ENCODE data around the gene ETV3. TPM values are rescaled to one million over a fixed set of nuclear protein-coding genes. Genes with fewer than 3 reads are reported as not detected.

Gene ETV3
- total and polyA plus RNA-seq, 3 experiments from 2014 or later, result 10.0 to 26.4 (median 24.8) TPM

GRCh38 chr1:157114183-157115121 is 23.7 kb downstream of the ETV3 start:
- H3K36me3 ChIP-seq (ENCODE audit: insufficient read depth, low read length), result no peaks in the 10 kb centered on the region
- no peak overlapping the region for H3K4me3 ChIP-seq (ENCODE audit: low read length)
- H3K27ac ChIP-seq (ENCODE audit: low read depth, low read length), result no peak overlapping the region
- no peak for DNase-seq
- H3K4me1 ChIP-seq (ENCODE audit: insufficient read depth, low read length), result no peaks in the 10 kb centered on the region
- Mint-ChIP-seq H3K36me3 (peaks cover 0 to 1% (median 0%) of the 10 kb centered on the region in 3 donors), H3K4me1 (peaks cover 0 to 4% (median 0%) of the 10 kb centered on the region in 3 donors), H3K9me3 (peaks cover 0 to 2% (median 0%) of the 10 kb centered on the region in 5 donors), H3K27me3 (peaks cover 11 to 24% of the 10 kb centered on the region in 2 donors), H3K27ac (peak overlapping the region in 1 of 8 donors; percentile 17), H3K4me3 (no peak overlapping the region)
- POLR2A ChIA-PET, result no interaction called here
- H3K9me3 ChIP-seq (ENCODE audit: low read length), result no peaks in the 10 kb centered on the region
- CTCF ChIA-PET, result interaction anchor here (1.9 to 2.0 kb wide), 2 partner anchors 20 to 42 kb away, joined by 4 read pairs; no protein-coding TSS in a partner anchor
- H3K27me3 ChIP-seq (ENCODE audit: insufficient read depth, low read length, poor library complexity, severe bottlenecking), result no peaks in the 10 kb centered on the region

GRCh38 chr1:157113631-157114030 is 24.6 kb downstream of the ETV3 start:
- CTCF ChIA-PET, result interaction anchor here (1.9 to 2.0 kb wide), 2 partner anchors 21 to 43 kb away, joined by 4 read pairs; no protein-coding TSS in a partner anchor
- no peak overlapping the region for H3K4me3 ChIP-seq (ENCODE audit: low read length)
- POLR2A ChIA-PET, result no interaction called here
- peaks cover 0 to 1% (median 0%) of the 10 kb centered on the region in 3 donors for H3K36me3 Mint-ChIP-seq
- H3K27me3 Mint-ChIP-seq, result peaks cover 18 to 31% of the 10 kb centered on the region in 2 donors
- no peaks in the 10 kb centered on the region for H3K36me3 ChIP-seq (ENCODE audit: insufficient read depth, low read length)
- no peaks in the 10 kb centered on the region for H3K4me1 ChIP-seq (ENCODE audit: insufficient read depth, low read length)
- DNase-seq, result no peak
- no peaks in the 10 kb centered on the region for H3K9me3 ChIP-seq (ENCODE audit: low read length)
- peaks cover 0 to 4% (median 0%) of the 10 kb centered on the region in 3 donors for H3K4me1 Mint-ChIP-seq
- H3K27ac ChIP-seq (ENCODE audit: low read depth, low read length), result no peak overlapping the region
- H3K27me3 ChIP-seq (ENCODE audit: insufficient read depth, low read length, poor library complexity, severe bottlenecking), result no peaks in the 10 kb centered on the region
- peaks cover 0 to 2% (median 0%) of the 10 kb centered on the region in 5 donors for H3K9me3 Mint-ChIP-seq
- no peak overlapping the region for H3K27ac Mint-ChIP-seq
- H3K4me3 Mint-ChIP-seq, result no peak overlapping the region

- DNase-seq, result no peak
- no peaks in the 10 kb centered on the region for H3K36me3 ChIP-seq (ENCODE audit: insufficient read depth, low read length)
- no peaks in the 10 kb centered on the region for H3K36me3 Mint-ChIP-seq
- POLR2A ChIA-PET, result no interaction called here
- no peaks in the 10 kb centered on the region for H3K9me3 ChIP-seq (ENCODE audit: low read length)
- H3K27me3 Mint-ChIP-seq, result peaks cover 20 to 36% of the 10 kb centered on the region in 2 donors
- H3K4me1 Mint-ChIP-seq, result peaks cover 0 to 4% (median 0%) of the 10 kb centered on the region in 3 donors
- peak overlapping the region in 1 of 8 donors; percentile 62 for H3K27ac Mint-ChIP-seq
- no peak overlapping the region for H3K4me3 Mint-ChIP-seq
- H3K4me1 ChIP-seq (ENCODE audit: insufficient read depth, low read length), result no peaks in the 10 kb centered on the region
- CTCF ChIA-PET, result interaction anchor here (2.0 kb wide), 1 partner anchor 43 kb away, joined by 4 read pairs; no protein-coding TSS in a partner anchor
- no peak overlapping the region for H3K4me3 ChIP-seq (ENCODE audit: low read length)
- peaks cover 0 to 2% (median 0%) of the 10 kb centered on the region in 5 donors for H3K9me3 Mint-ChIP-seq
- H3K27ac ChIP-seq (ENCODE audit: low read depth, low read length), result no peak overlapping the region
- H3K27me3 ChIP-seq (ENCODE audit: insufficient read depth, low read length, poor library complexity, severe bottlenecking), result no peaks in the 10 kb centered on the region
Observed at GRCh38 chr1:157113106-157113505, 25.1 kb downstream of the ETV3 start.

- no peak overlapping the region for H3K4me3 Mint-ChIP-seq
- no peak overlapping the region for H3K27ac ChIP-seq (ENCODE audit: low read depth, low read length)
- no peaks in the 10 kb centered on the region for H3K36me3 ChIP-seq (ENCODE audit: insufficient read depth, low read length)
- H3K27ac Mint-ChIP-seq, result peak overlapping the region in 2 of 8 donors; percentile 5 to 66
- no peaks in the 10 kb centered on the region for H3K36me3 Mint-ChIP-seq
- POLR2A ChIA-PET, result no interaction called here
- CTCF ChIA-PET, result interaction anchor here (2.0 kb wide), 1 partner anchor 44 kb away, joined by 4 read pairs; no protein-coding TSS in a partner anchor
- H3K9me3 ChIP-seq (ENCODE audit: low read length), result no peaks in the 10 kb centered on the region
- peaks cover 0 to 2% (median 0%) of the 10 kb centered on the region in 5 donors for H3K9me3 Mint-ChIP-seq
- DNase-seq, result no peak
- peaks cover 0 to 4% (median 0%) of the 10 kb centered on the region in 3 donors for H3K4me1 Mint-ChIP-seq
- H3K27me3 Mint-ChIP-seq, result peaks cover 20 to 43% of the 10 kb centered on the region in 2 donors
- no peak overlapping the region for H3K4me3 ChIP-seq (ENCODE audit: low read length)
- no peaks in the 10 kb centered on the region for H3K4me1 ChIP-seq (ENCODE audit: insufficient read depth, low read length)
- H3K27me3 ChIP-seq (ENCODE audit: insufficient read depth, low read length, poor library complexity, severe bottlenecking), result no peaks in the 10 kb centered on the region
Observed at GRCh38 chr1:157112186-157112867, 25.9 kb downstream of the ETV3 start.

- Mint-ChIP-seq H3K36me3 (no peaks in the 10 kb centered on the region), H3K4me3 (no peak overlapping the region), H3K27ac (no peak overlapping the region), H3K27me3 (peaks cover 20 to 49% of the 10 kb centered on the region in 2 donors), H3K4me1 (no peaks in the 10 kb centered on the region), H3K9me3 (peaks cover 0 to 2% (median 0%) of the 10 kb centered on the region in 5 donors)
- no peak for DNase-seq
- Histone ChIP-seq H3K27me3 (ENCODE audit: insufficient read depth, low read length, poor library complexity, severe bottlenecking) (no peaks in the 10 kb centered on the region), H3K9me3 (ENCODE audit: low read length) (no peaks in the 10 kb centered on the region), H3K4me3 (ENCODE audit: low read length) (no peak overlapping the region), H3K27ac (ENCODE audit: low read depth, low read length) (no peak overlapping the region), H3K36me3 (ENCODE audit: insufficient read depth, low read length) (no peaks in the 10 kb centered on the region), H3K4me1 (ENCODE audit: insufficient read depth, low read length) (no peaks in the 10 kb centered on the region)
- CTCF ChIA-PET, result interaction anchor here (2.0 kb wide), 1 partner anchor 21 kb away, joined by 11 read pairs; no protein-coding TSS in a partner anchor
- POLR2A ChIA-PET, result no interaction called here
Observed at GRCh38 chr1:157111396-157112165, 26.6 kb downstream of the ETV3 start.

GRCh38 chr1:157110686-157111085 is 27.5 kb downstream of the ETV3 start:
- Histone ChIP-seq H3K4me3 (ENCODE audit: low read length) (no peak overlapping the region), H3K36me3 (ENCODE audit: insufficient read depth, low read length) (no peaks in the 10 kb centered on the region), H3K9me3 (ENCODE audit: low read length) (no peaks in the 10 kb centered on the region), H3K4me1 (ENCODE audit: insufficient read depth, low read length) (no peaks in the 10 kb centered on the region), H3K27me3 (ENCODE audit: insufficient read depth, low read length, poor library complexity, severe bottlenecking) (no peaks in the 10 kb centered on the region), H3K27ac (ENCODE audit: low read depth, low read length) (no peak overlapping the region)
- Mint-ChIP-seq H3K27me3 (peaks cover 24 to 54% of the 10 kb centered on the region in 2 donors), H3K4me3 (no peak overlapping the region), H3K36me3 (no peaks in the 10 kb centered on the region), H3K27ac (peak overlapping the region in 1 of 8 donors; percentile 11), H3K4me1 (peaks cover 0 to 3% (median 0%) of the 10 kb centered on the region in 3 donors), H3K9me3 (peaks cover 0 to 2% (median 0%) of the 10 kb centered on the region in 5 donors)
- DNase-seq, result no peak
- POLR2A ChIA-PET, result no interaction called here
- CTCF ChIA-PET, result interaction anchor here (0.8 to 2.0 kb wide), 3 partner anchors 16 to 46 kb away, joined by 3 to 11 read pairs (median 5); no protein-coding TSS in a partner anchor

- H3K27ac Mint-ChIP-seq, result no peak overlapping the region
- ChIA-PET CTCF (interaction anchor here (0.8 to 2.0 kb wide), 4 partner anchors 17 to 46 kb away, joined by 3 to 11 read pairs (median 4); no protein-coding TSS in a partner anchor), POLR2A (no interaction called here)
- no peak overlapping the region for H3K4me3 Mint-ChIP-seq
- Histone ChIP-seq H3K9me3 (ENCODE audit: low read length) (no peaks in the 10 kb centered on the region), H3K27ac (ENCODE audit: low read depth, low read length) (no peak overlapping the region), H3K27me3 (ENCODE audit: insufficient read depth, low read length, poor library complexity, severe bottlenecking) (no peaks in the 10 kb centered on the region), H3K4me1 (ENCODE audit: insufficient read depth, low read length) (no peaks in the 10 kb centered on the region), H3K36me3 (ENCODE audit: insufficient read depth, low read length) (no peaks in the 10 kb centered on the region), H3K4me3 (ENCODE audit: low read length) (no peak overlapping the region)
- DNase-seq, result no peak
- H3K36me3 Mint-ChIP-seq, result no peaks in the 10 kb centered on the region
- peaks cover 0 to 2% (median 0%) of the 10 kb centered on the region in 5 donors for H3K9me3 Mint-ChIP-seq
- peaks cover 24 to 54% of the 10 kb centered on the region in 2 donors for H3K27me3 Mint-ChIP-seq
- H3K4me1 Mint-ChIP-seq, result peaks cover 0 to 3% (median 0%) of the 10 kb centered on the region in 3 donors
Observed at GRCh38 chr1:157110003-157110402, 28.2 kb downstream of the ETV3 start.
